Endothelial cell of umbilical vein (primary cell): ENCODE results near the gene QARS1. TPM values are rescaled to one million over a fixed set of nuclear protein-coding genes. Genes with fewer than 3 reads are reported as not detected.

ENCODE experiments used
- BruUV-seq: library from RNA; stranded (reverse); fragments of 400-500 nt; replicated peaks from 2 replicates; lab custom pipeline; 2021; lab: Mats Ljungman, UMichigan
- CTCF ChIA-PET: fragments of 300-600, 350-600 bp; sonication (Branson Sonifier 250); formaldehyde crosslinking; loops from one replicate; lab custom pipeline; 2021; ENCODE audit warnings: antibody characterized with exemption, inconsistent platforms; lab: Charles Lee
- POLR2A ChIA-PET: fragments of 300-600, 350-600 bp; sonication (Branson Sonifier 250); formaldehyde crosslinking; loops from one replicate; lab custom pipeline; 2021; ENCODE audit warnings: antibody characterized with exemption, inconsistent platforms; lab: Charles Lee
- DNase-seq: peaks from one replicate; pipeline ENCODE4 v3.0.0-alpha.2; 2011; ENCODE audit warnings: low read depth, low spot score
- FAIRE-seq: peaks from 2 replicates; lab custom pipeline; 2011; peaks lifted over from hg19 to GRCh38; lab: Jason Lieb, UNC
- H2AFZ ChIP-seq: 2 replicates; pipeline ENCODE4 v1.6.0; 2012; ENCODE audit warnings: low read depth, low read length, control low read depth, inconsistent platforms
- H3K27ac ChIP-seq: 2 replicates; pipeline ENCODE4 v1.5.1; 2011; ENCODE audit warnings: low read depth, mild to moderate bottlenecking, control low read depth, low read length, moderate library complexity; ENCODE audit not compliant: insufficient read depth
- H3K27me3 ChIP-seq, 2 experiments: 2 replicates each; pipeline versions ENCODE4 v1.6.0 to v1.6.1; 2011; ENCODE audit warnings: low read length in 2 of 2, mixed read lengths in 1 of 2; ENCODE audit not compliant: control insufficient read depth in 2 of 2, insufficient read depth in 2 of 2
- H3K36me3 ChIP-seq, 2 experiments: 2 replicates in 1 of 2; 3 replicates in 1 of 2; pipeline ENCODE4 v1.5.1; 2011; ENCODE audit warnings: low read length in 2 of 2, mild to moderate bottlenecking in 1 of 2, moderate library complexity in 1 of 2; ENCODE audit not compliant: control insufficient read depth in 2 of 2, insufficient read depth in 2 of 2; ENCODE audit errors: extremely low read depth in 1 of 2
- H3K4me1 ChIP-seq: 3 replicates; pipeline ENCODE4 v1.5.1; 2011; ENCODE audit warnings: mild to moderate bottlenecking, low read length; ENCODE audit not compliant: control insufficient read depth, insufficient read depth; ENCODE audit errors: extremely low read depth
- H3K4me2 ChIP-seq: 2 replicates; pipeline ENCODE4 v1.6.1; 2011; ENCODE audit warnings: low read length, control low read depth, mixed read lengths; ENCODE audit not compliant: insufficient read depth
- H3K4me3 ChIP-seq, 3 experiments: fragments of 200-600 bp in 1 of 3; sonication (generic), shearing (Covaris generic) in 1 of 3; replicated peaks in 1 of 3; 2 replicates each; pipeline ENCODE4 v1.5.1; 2011 to 2016; ENCODE audit warnings: control low read depth in 3 of 3, low read length in 3 of 3, mild to moderate bottlenecking in 2 of 3, inconsistent platforms in 1 of 3, low read depth in 1 of 3, moderate library complexity in 1 of 3; ENCODE audit not compliant: insufficient read depth in 1 of 3
- H3K79me2 ChIP-seq: 2 replicates; pipeline ENCODE4 v1.6.0; 2012; ENCODE audit warnings: low read length, inconsistent platforms; ENCODE audit not compliant: control insufficient read depth, insufficient read depth
- H3K9ac ChIP-seq: replicated peaks from 2 replicates; pipeline ENCODE3; 2011; ENCODE audit warnings: low read length, control low read depth; ENCODE audit not compliant: insufficient read depth; ENCODE audit errors: extremely low read depth
- H3K9me1 ChIP-seq: replicated peaks from 3 replicates; pipeline ENCODE4 v1.6.0; 2011; ENCODE audit warnings: mild to moderate bottlenecking, low read length; ENCODE audit not compliant: control insufficient read depth, insufficient read depth; ENCODE audit errors: extremely low read depth
- H3K9me3 ChIP-seq: replicated peaks from 2 replicates; pipeline ENCODE4 v1.5.1; 2012; ENCODE audit warnings: low read length, inconsistent platforms; ENCODE audit not compliant: control insufficient read depth, insufficient read depth
- H4K20me1 ChIP-seq: replicated peaks from 2 replicates; pipeline ENCODE3; 2011; ENCODE audit warnings: mild to moderate bottlenecking, low read length; ENCODE audit not compliant: control insufficient read depth, insufficient read depth; ENCODE audit errors: extremely low read depth
- CTCF ChIP-seq, 2 donors: IDR thresholded peaks; 1 replicate in 1 of 2; 2 replicates in 1 of 2; pipeline ENCODE4 v1.5.1; 2011; ENCODE audit warnings: low read length in 2 of 2, mild to moderate bottlenecking in 2 of 2, moderate library complexity in 2 of 2, control low read depth in 1 of 2, inconsistent platforms in 1 of 2, low read depth in 1 of 2; ENCODE audit not compliant: insufficient read depth in 1 of 2; ENCODE audit errors: extremely low read depth in 1 of 2
- EZH2 ChIP-seq: IDR thresholded peaks from 2 replicates; pipeline ENCODE4 v1.6.1; 2012; ENCODE audit warnings: borderline replicate concordance, low read depth, mild to moderate bottlenecking, moderate library complexity, low read length, inconsistent platforms; ENCODE audit not compliant: severe bottlenecking
- FOS ChIP-seq: IDR thresholded peaks from 2 replicates; pipeline ENCODE4 v1.6.1; 2011; ENCODE audit warnings: mild to moderate bottlenecking, low read length, moderate library complexity, borderline replicate concordance; ENCODE audit not compliant: insufficient read depth
- GATA2 ChIP-seq: IDR thresholded peaks from 2 replicates; pipeline ENCODE4 v1.7.0; 2011; ENCODE audit warnings: low read depth, mild to moderate bottlenecking, moderate library complexity, mixed read lengths, low read length; ENCODE audit not compliant: insufficient read length, insufficient read depth
- JUN ChIP-seq: IDR thresholded peaks from 2 replicates; pipeline ENCODE4 v1.6.1; 2011; ENCODE audit warnings: borderline replicate concordance, low read depth; ENCODE audit not compliant: insufficient read length, insufficient read depth
- MAX ChIP-seq: IDR thresholded peaks from 2 replicates; pipeline ENCODE4 v1.6.1; 2011; ENCODE audit not compliant: insufficient read depth, insufficient read length
- MYC ChIP-seq: IDR thresholded peaks from one replicate; pipeline ENCODE4 v1.6.1; 2011; ENCODE audit warnings: mild to moderate bottlenecking, low read depth, low read length
- POLR2A ChIP-seq: IDR thresholded peaks from 2 replicates; pipeline ENCODE4 v1.6.1; 2012; ENCODE audit warnings: low read depth, mild to moderate bottlenecking, control low read depth, low read length
- POLR2AphosphoS5 ChIP-seq: IDR thresholded peaks from 2 replicates; pipeline ENCODE4 v1.6.1; 2012; ENCODE audit warnings: low read depth, mild to moderate bottlenecking, control low read depth, low read length, moderate library complexity; ENCODE audit not compliant: insufficient read depth
- dilution Hi-C: fragments of 300-500 bp; cut with MboI; formaldehyde crosslinking; loops from one replicate; pipeline ENCODE4 v1.15.0; 2019; ENCODE audit warnings: low sequenced_read_pairs; ENCODE audit not compliant: extremely low pct_ligation_motif_present
- intact Hi-C: fragments of 100-400 bp; cut with micrococcal nuclease; formaldehyde crosslinking; loops from one replicate; pipeline ENCODE4 v1.10.0; 2022
- polyA plus RNA-seq, 4 experiments: library from polyadenylated mRNA; depleted of rRNA in 3 of 4; stranded (reverse) in 3 of 4; unstranded in 1 of 4; fragments of >200 nt; gene quantifications; 2 replicates each; pipeline versions ENCODE4 v1.2.1 to v1.2.3, GENCODE V29; 2011 to 2012; ENCODE audit warnings: missing spikeins in 1 of 4
- total RNA-seq: library from RNA; stranded (reverse); gene quantifications from 2 replicates; pipeline ENCODE4 v1.2.3, GENCODE V29; 2021

Gene QARS1
- total and polyA plus RNA-seq, 2 donors (not counting 3 experiments of a cell fraction or from before 2014, with no cell fraction given), result 285 to 477 TPM

- Histone ChIP-seq H4K20me1 (no peaks in the 10 kb centered on the region), H3K36me3 (peaks cover 14 to 20% of the 10 kb centered on the region in 2 experiments), H3K9ac (no peak overlapping the region), H2AFZ (no peak overlapping the region), H3K79me2 (peaks cover 5% of the 10 kb centered on the region), H3K4me1 (no peaks in the 10 kb centered on the region), H3K27ac (no peak overlapping the region), H3K4me2 (no peak overlapping the region), H3K4me3 (no peak overlapping the region), H3K9me1 (peaks cover 2% of the 10 kb centered on the region), H3K9me3 (no peaks in the 10 kb centered on the region), H3K27me3 (no peaks in the 10 kb centered on the region)
- TF ChIP-seq MYC (no peak), POLR2AphosphoS5 (no peak), MAX (no peak), CTCF (IDR thresholded peaks at IDR 0.05; ENCODE audit: extremely low read depth in 1 of 2, insufficient read depth in 1 of 2, low read depth in 1 of 2, low read length in 2 of 2) (no peak), JUN (no peak), EZH2 (no peak), GATA2 (no peak), FOS (no peak), POLR2A (no peak)
- ChIA-PET CTCF (no interaction called here), POLR2A (no interaction called here)
- intact Hi-C loops (no loop called here), dilution Hi-C loops (no loop called here)
- BruUV-seq, result no TSS peak
- no peak for DNase-seq
- FAIRE-seq, result no peak
These were observed 50.2 kb downstream of the QARS1 start for GRCh38 chr3:49054344-49054862.
